A673 (cell line): ENCODE measurements around the gene CACNG4.

Experiments used
- CTCF ChIP-seq: fragments of 300-800, 200-600 bp; sonication (generic); conservative IDR thresholded peaks from 2 replicates; pipeline ENCODE4 v1.5.1; 2017; ENCODE audit warnings: low read depth, mild to moderate bottlenecking, antibody characterized with exemption, low read length, moderate library complexity, mixed read lengths
- EZH2 ChIP-seq: fragments of 200-600 bp; sonication (generic); IDR thresholded peaks from 2 replicates; pipeline ENCODE4 v1.6.1; 2017; ENCODE audit warnings: borderline replicate concordance, low read depth, mild to moderate bottlenecking, mixed read lengths, antibody characterized with exemption, low read length; ENCODE audit not compliant: poor library complexity, severe bottlenecking

- TF ChIP-seq EZH2 (no peak), CTCF (no peak)
These were observed 3.5 kb downstream of the CACNG4 start for GRCh38 chr17:66967837-66968543.
